ENCODE results near the gene SETD7.

- TF ChIP-seq EZH2 (IDR thresholded peaks at IDR 0.05) (no peak), POLR2AphosphoS5 (IDR thresholded peaks at IDR 0.05; ENCODE audit: borderline replicate concordance, low read depth, low read length) (no peak)
Observed at GRCh38 chr4:139523076-139523475, 32.9 kb downstream of the SETD7 start.
